Uterus (tissue), 2 donors: ENCODE data around the gene PLA2G4B.

Experiments
- POLR2A ChIP-seq, 2 donors: fragments of 450-650 bp; IDR thresholded peaks; one replicate each; pipeline ENCODE4 v1.6.1; 2016; ENCODE audit warnings: antibody characterized with exemption in 2 of 2, mild to moderate bottlenecking in 1 of 2, moderate library complexity in 1 of 2
- TF ChIP-seq, protein P1 (sequence below), 4 experiments: fragments of 200-600 bp in 2 of 4; fragments of 450-650 bp in 2 of 4; sonication (generic) in 2 of 4; IDR thresholded peaks; one replicate each; pipeline ENCODE4 v1.5.1; 2016 to 2019; ENCODE audit warnings: antibody characterized with exemption in 4 of 4, mild to moderate bottlenecking in 2 of 4, moderate library complexity in 1 of 4

DNA sequence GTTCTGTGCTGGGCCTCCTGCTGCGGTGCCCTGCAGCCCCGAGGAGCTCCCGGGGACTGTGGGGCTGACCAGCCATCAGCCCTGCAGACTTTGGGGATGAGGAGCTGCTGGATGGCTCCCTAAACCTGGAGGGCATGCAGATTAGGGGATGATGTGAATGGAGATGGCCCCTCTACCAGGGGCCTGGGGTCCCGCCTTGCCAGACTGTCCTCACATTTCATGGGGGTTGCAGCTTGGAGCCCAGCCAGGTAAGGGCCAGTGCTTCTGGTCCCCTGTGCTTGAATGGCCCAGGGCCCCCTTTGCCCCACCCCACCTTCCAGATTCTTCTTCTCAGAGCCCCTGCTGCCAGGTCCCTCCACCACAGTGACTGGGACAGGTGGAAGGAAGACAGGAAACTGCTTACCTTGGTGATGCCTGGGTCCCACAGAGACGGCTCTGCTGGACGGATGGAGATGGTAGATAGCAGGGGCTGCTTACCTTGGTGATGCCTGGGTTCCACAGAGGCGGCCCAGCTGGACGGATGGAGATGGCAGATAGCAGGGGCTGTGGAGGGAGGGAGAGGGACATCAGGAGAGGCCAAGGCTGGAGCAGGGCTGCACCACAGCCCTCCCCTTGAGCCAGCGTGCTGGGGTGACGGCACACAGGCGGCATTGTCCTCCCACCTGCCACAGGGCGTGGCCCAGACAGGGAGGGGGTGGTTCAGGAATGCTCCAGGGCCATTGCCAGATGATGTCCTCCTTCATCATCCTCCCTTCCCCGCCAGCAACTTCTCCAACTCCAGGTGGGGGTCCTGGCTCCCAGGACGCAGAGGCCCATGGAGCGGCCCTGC, 55.0 kb downstream of the PLA2G4B start, which contains the start of gene SPTBN5:
- TF ChIP-seq, protein P1, sequence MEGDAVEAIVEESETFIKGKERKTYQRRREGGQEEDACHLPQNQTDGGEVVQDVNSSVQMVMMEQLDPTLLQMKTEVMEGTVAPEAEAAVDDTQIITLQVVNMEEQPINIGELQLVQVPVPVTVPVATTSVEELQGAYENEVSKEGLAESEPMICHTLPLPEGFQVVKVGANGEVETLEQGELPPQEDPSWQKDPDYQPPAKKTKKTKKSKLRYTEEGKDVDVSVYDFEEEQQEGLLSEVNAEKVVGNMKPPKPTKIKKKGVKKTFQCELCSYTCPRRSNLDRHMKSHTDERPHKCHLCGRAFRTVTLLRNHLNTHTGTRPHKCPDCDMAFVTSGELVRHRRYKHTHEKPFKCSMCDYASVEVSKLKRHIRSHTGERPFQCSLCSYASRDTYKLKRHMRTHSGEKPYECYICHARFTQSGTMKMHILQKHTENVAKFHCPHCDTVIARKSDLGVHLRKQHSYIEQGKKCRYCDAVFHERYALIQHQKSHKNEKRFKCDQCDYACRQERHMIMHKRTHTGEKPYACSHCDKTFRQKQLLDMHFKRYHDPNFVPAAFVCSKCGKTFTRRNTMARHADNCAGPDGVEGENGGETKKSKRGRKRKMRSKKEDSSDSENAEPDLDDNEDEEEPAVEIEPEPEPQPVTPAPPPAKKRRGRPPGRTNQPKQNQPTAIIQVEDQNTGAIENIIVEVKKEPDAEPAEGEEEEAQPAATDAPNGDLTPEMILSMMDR (IDR thresholded peaks at IDR 0.05) = no peak
- no peak for TF ChIP-seq POLR2A (IDR thresholded peaks at IDR 0.05)
